ENCODE results near the gene SAMD10.
"Not testable (repeated sequence)": the region's sequence is repeated elsewhere in the genome, so short reads cannot be mapped to it uniquely, and the experiment has no call there.

The SAMD10 gene

DNA sequence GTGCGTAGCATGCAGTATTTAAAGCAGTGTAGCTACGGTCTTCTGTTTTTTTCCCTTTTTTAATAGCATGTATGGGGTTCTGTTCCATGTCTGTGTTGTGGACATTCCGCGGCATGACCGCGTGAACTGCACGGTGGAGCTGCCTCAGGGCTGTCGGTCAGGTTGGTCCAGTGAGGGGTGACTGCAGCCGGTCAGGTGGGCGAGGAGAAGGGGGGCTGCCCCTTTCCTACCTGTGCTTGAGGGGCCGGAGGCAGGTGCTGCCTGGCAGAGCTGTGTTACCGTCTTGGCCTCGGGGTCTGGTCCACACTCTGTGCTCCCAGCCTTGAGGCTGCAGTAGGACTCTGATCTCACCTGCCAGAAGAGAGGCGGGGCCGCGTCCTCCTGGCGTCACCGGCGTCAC, 47.7 kb downstream of the SAMD10 start:
- H2AFZ ChIP-seq (ENCODE audit: low read length), result no peak overlapping the region
- H3K27ac ChIP-seq (ENCODE audit: low read depth, low read length, poor library complexity, severe bottlenecking), result no peak overlapping the region
- no peaks in the 10 kb centered on the region for H3K27me3 ChIP-seq (ENCODE audit: insufficient read depth, low read length)
- H3K4me2 ChIP-seq (ENCODE audit: low read length), result no peak overlapping the region
- H3K9me3 ChIP-seq (ENCODE audit: low read length), result no peaks in the 10 kb centered on the region
- no peaks in the 10 kb centered on the region for H3F3A ChIP-seq (ENCODE audit: insufficient read depth, low read length)
- no peak for TF ChIP-seq CTCF (IDR thresholded peaks at IDR 0.05; ENCODE audit: low read length)
- no peak for TF ChIP-seq EZH2 (IDR thresholded peaks at IDR 0.05; ENCODE audit: borderline replicate concordance, low read length)
- H4K20me1 ChIP-seq (ENCODE audit: insufficient read depth, low read length), result no peaks in the 10 kb centered on the region
- no peaks in the 10 kb centered on the region for H3K9me2 ChIP-seq (ENCODE audit: low read depth, low read length)
- no peak overlapping the region for H3K4me3 ChIP-seq (ENCODE audit: low read depth, low read length, poor library complexity, severe bottlenecking)
- H3K4me1 ChIP-seq (ENCODE audit: insufficient read depth, low read length, severe bottlenecking), result no peaks in the 10 kb centered on the region
- peaks cover 87% of the 10 kb centered on the region for H3K36me3 ChIP-seq (ENCODE audit: insufficient read depth, low read length)
- no peak overlapping the region for H3K9ac ChIP-seq (ENCODE audit: low read length)
- H3K79me2 ChIP-seq (ENCODE audit: insufficient read depth, low read length), result no peaks in the 10 kb centered on the region

DNA sequence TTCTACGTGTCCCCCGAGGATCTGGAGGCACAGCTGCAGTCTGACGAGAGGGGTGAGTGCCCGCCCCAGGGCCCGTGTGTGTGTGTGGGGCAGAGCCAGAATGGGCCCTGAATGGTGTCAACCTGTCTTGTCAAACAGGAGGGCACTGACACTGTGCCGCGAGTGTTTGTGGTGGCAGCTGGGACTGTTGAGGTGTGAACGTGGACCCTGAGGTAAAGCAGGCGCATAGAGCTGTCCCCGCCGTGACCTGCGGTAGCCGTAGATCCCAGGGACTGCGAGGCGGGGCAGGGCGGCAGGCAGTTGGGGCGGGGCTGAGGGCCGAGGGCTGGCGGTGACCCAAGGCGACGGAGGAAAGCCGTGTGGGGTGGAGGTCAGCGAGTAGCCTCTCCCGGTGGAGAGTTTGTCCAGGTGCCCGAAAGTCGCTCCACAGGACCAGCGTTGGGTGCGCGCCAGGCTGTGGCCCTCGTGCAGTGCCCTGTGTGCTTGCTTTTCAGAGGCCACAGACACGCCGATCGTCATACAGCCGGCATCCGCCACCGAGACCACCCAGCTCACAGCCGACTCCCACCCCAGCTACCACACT, 48.4 kb downstream of the SAMD10 start:
- H3K27me3 ChIP-seq (ENCODE audit: insufficient read depth, low read length), result no peaks in the 10 kb centered on the region
- H3K4me2 ChIP-seq (ENCODE audit: low read length), result no peak overlapping the region
- no peaks in the 10 kb centered on the region for H4K20me1 ChIP-seq (ENCODE audit: insufficient read depth, low read length)
- no peak overlapping the region for H3K27ac ChIP-seq (ENCODE audit: low read depth, low read length, poor library complexity, severe bottlenecking)
- H3K9ac ChIP-seq (ENCODE audit: low read length), result no peak overlapping the region
- H3K79me2 ChIP-seq (ENCODE audit: insufficient read depth, low read length), result no peaks in the 10 kb centered on the region
- no peaks in the 10 kb centered on the region for H3K4me1 ChIP-seq (ENCODE audit: insufficient read depth, low read length, severe bottlenecking)
- H3K36me3 ChIP-seq (ENCODE audit: insufficient read depth, low read length), result peaks cover 89% of the 10 kb centered on the region
- H3K9me2 ChIP-seq (ENCODE audit: low read depth, low read length), result no peaks in the 10 kb centered on the region
- H3K9me3 ChIP-seq (ENCODE audit: low read length), result no peaks in the 10 kb centered on the region
- H2AFZ ChIP-seq (ENCODE audit: low read length), result no peak overlapping the region
- no peaks in the 10 kb centered on the region for H3F3A ChIP-seq (ENCODE audit: insufficient read depth, low read length)
- H3K4me3 ChIP-seq (ENCODE audit: low read depth, low read length, poor library complexity, severe bottlenecking), result no peak overlapping the region
- no peak for TF ChIP-seq CTCF (IDR thresholded peaks at IDR 0.05; ENCODE audit: low read length)
- TF ChIP-seq EZH2 (IDR thresholded peaks at IDR 0.05; ENCODE audit: borderline replicate concordance, low read length), result no peak

DNA sequence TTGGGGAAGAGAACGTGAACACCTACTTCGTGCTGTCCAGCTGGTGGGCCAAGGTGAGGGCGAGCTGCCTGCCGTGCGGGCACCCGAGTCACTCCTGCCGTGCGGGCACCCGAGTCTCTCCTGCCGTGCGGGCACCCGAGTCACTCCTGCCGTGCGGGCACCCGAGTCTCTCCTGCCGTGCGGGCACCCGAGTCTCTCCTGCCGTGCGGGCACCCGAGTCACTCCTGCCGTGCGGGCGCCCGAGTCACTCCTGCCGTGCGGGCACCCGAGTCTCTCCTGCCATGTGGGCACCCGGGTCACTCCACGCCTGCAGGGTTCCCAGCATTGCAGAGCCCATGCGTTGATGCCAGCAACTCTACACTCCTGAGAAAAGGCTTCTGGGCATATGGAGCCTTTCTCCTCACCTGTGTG, 50.0 kb downstream of the SAMD10 start:
- not testable (repeated sequence) for H3K4me3 ChIP-seq (ENCODE audit: low read depth, low read length, poor library complexity, severe bottlenecking); H4K20me1 ChIP-seq (ENCODE audit: insufficient read depth, low read length); H2AFZ ChIP-seq (ENCODE audit: low read length); H3K4me1 ChIP-seq (ENCODE audit: insufficient read depth, low read length, severe bottlenecking); H3K27ac ChIP-seq (ENCODE audit: low read depth, low read length, poor library complexity, severe bottlenecking); H3K9ac ChIP-seq (ENCODE audit: low read length); H3F3A ChIP-seq (ENCODE audit: insufficient read depth, low read length); H3K27me3 ChIP-seq (ENCODE audit: insufficient read depth, low read length); H3K9me3 ChIP-seq (ENCODE audit: low read length); H3K79me2 ChIP-seq (ENCODE audit: insufficient read depth, low read length); H3K9me2 ChIP-seq (ENCODE audit: low read depth, low read length); H3K4me2 ChIP-seq (ENCODE audit: low read length)
- H3K36me3 ChIP-seq (ENCODE audit: insufficient read depth, low read length), result peaks cover 76% of the 10 kb centered on the region

GRCh38 chr20:63929071-63929470, 50.4 kb downstream of the SAMD10 start:
- Histone ChIP-seq H3K27me3 (ENCODE audit: insufficient read depth, low read length) (no peaks in the 10 kb centered on the region), H3K9me3 (ENCODE audit: low read length) (no peaks in the 10 kb centered on the region), H3K36me3 (ENCODE audit: insufficient read depth, low read length) (peaks cover 75% of the 10 kb centered on the region), H3K4me1 (ENCODE audit: insufficient read depth, low read length, severe bottlenecking) (no peaks in the 10 kb centered on the region), H3K4me3 (ENCODE audit: low read depth, low read length, poor library complexity, severe bottlenecking) (no peak overlapping the region), H3K9ac (ENCODE audit: low read length) (no peak overlapping the region), H3K4me2 (ENCODE audit: low read length) (no peak overlapping the region), H3F3A (ENCODE audit: insufficient read depth, low read length) (no peaks in the 10 kb centered on the region), H4K20me1 (ENCODE audit: insufficient read depth, low read length) (no peaks in the 10 kb centered on the region), H3K79me2 (ENCODE audit: insufficient read depth, low read length) (peaks cover 2% of the 10 kb centered on the region; the same call in 1 of the 2 replicates), H2AFZ (ENCODE audit: low read length) (no peak overlapping the region), H3K27ac (ENCODE audit: low read depth, low read length, poor library complexity, severe bottlenecking) (no peak overlapping the region), H3K9me2 (ENCODE audit: low read depth, low read length) (no peaks in the 10 kb centered on the region)
- no peak for TF ChIP-seq CTCF (IDR thresholded peaks at IDR 0.05; ENCODE audit: low read length)
- no peak for TF ChIP-seq EZH2 (IDR thresholded peaks at IDR 0.05; ENCODE audit: borderline replicate concordance, low read length)
